Mucosa of rectum (tissue), 2 donors: ENCODE measurements around the gene PFKL.
"Not testable (repeated sequence)": the region's sequence is repeated elsewhere in the genome, so short reads cannot be mapped to it uniquely, and the experiment has no call there.

ENCODE experiments used
- H3K27ac ChIP-seq, 2 donors: one replicate each; pipeline ENCODE4 v1.7.0; 2013; ENCODE audit warnings: inconsistent platforms in 2 of 2, low read depth in 2 of 2, low read length in 2 of 2
- H3K27me3 ChIP-seq, 2 donors: one replicate each; pipeline ENCODE4 v1.7.0; 2013; ENCODE audit warnings: low read length in 2 of 2; ENCODE audit not compliant: control insufficient read depth in 2 of 2, insufficient read depth in 2 of 2
- H3K36me3 ChIP-seq, 2 donors: one replicate each; pipeline ENCODE4 v1.7.0; 2013; ENCODE audit warnings: low read length in 2 of 2; ENCODE audit not compliant: control insufficient read depth in 2 of 2, insufficient read depth in 2 of 2
- H3K4me1 ChIP-seq, 2 donors: one replicate each; pipeline ENCODE4 v1.7.0; 2013; ENCODE audit warnings: low read length in 2 of 2, mild to moderate bottlenecking in 1 of 2; ENCODE audit not compliant: control insufficient read depth in 2 of 2, insufficient read depth in 2 of 2
- H3K4me3 ChIP-seq, 2 donors: one replicate each; pipeline ENCODE4 v1.7.0; 2013; ENCODE audit warnings: low read length in 2 of 2
- H3K9ac ChIP-seq, 2 donors: one replicate each; pipeline ENCODE4 v1.7.0; 2013; ENCODE audit warnings: low read length in 2 of 2, low read depth in 1 of 2, mild to moderate bottlenecking in 1 of 2
- H3K9me3 ChIP-seq, 2 donors: one replicate each; pipeline ENCODE4 v1.7.0; 2013; ENCODE audit warnings: low read length in 2 of 2; ENCODE audit not compliant: control insufficient read depth in 2 of 2
- donor health status: healthy.
- donor health status: Normal muscosa, but diverticular disease.

Gene PFKL

GRCh38 chr21:44279354-44280260 is 20.2 kb upstream of the PFKL start:
- H3K36me3 ChIP-seq, result no peaks in the 10 kb centered on the region
- no peak overlapping the region for H3K4me3 ChIP-seq
- no peak overlapping the region for H3K27ac ChIP-seq
- no peaks in the 10 kb centered on the region for H3K27me3 ChIP-seq
- H3K4me1 ChIP-seq, result no peaks in the 10 kb centered on the region
- H3K9me3 ChIP-seq, result no peaks in the 10 kb centered on the region
- H3K9ac ChIP-seq, result no peak overlapping the region

- H3K9ac ChIP-seq, result no peak overlapping the region
- H3K27ac ChIP-seq, result no peak overlapping the region
- H3K4me1 ChIP-seq, result no peaks in the 10 kb centered on the region
- no peak overlapping the region for H3K4me3 ChIP-seq
- H3K9me3 ChIP-seq, result no peaks in the 10 kb centered on the region
- H3K27me3 ChIP-seq, result no peaks in the 10 kb centered on the region
- no peaks in the 10 kb centered on the region for H3K36me3 ChIP-seq
Measured at GRCh38 chr21:44281801-44282200, 18.1 kb upstream of the PFKL start.

- Histone ChIP-seq H3K36me3 (no peaks in the 10 kb centered on the region), H3K27ac (no peak overlapping the region), H3K9me3 (no peaks in the 10 kb centered on the region), H3K9ac (no peak overlapping the region), H3K27me3 (no peaks in the 10 kb centered on the region), H3K4me1 (no peaks in the 10 kb centered on the region), H3K4me3 (no peak overlapping the region)
Measured at GRCh38 chr21:44282370-44282769, 17.5 kb upstream of the PFKL start.

- not testable (repeated sequence) for H3K27ac ChIP-seq, H3K36me3 ChIP-seq, H3K9me3 ChIP-seq
Measured at GRCh38 chr21:44283211-44283785, 16.6 kb upstream of the PFKL start.

GRCh38 chr21:44283948-44284347 is 15.9 kb upstream of the PFKL start:
- H3K9ac ChIP-seq, result no peak overlapping the region
- no peak overlapping the region for H3K4me3 ChIP-seq
- H3K9me3 ChIP-seq, result no peaks in the 10 kb centered on the region
- H3K27ac ChIP-seq, result no peak overlapping the region
- no peaks in the 10 kb centered on the region for H3K27me3 ChIP-seq
- no peaks in the 10 kb centered on the region for H3K36me3 ChIP-seq
- H3K4me1 ChIP-seq, result no peaks in the 10 kb centered on the region

More at GRCh38 chr21:44283211-44283785, 16.6 kb upstream of the PFKL start:
- not testable (repeated sequence) for H3K9ac ChIP-seq, H3K27me3 ChIP-seq, H3K4me3 ChIP-seq, H3K4me1 ChIP-seq

- Histone ChIP-seq H3K36me3 (no peaks in the 10 kb centered on the region), H3K27ac (no peak within 1 kb of the TSS), H3K27me3 (no peaks in the 10 kb centered on the region), H3K4me1 (no peaks in the 10 kb centered on the region), H3K9ac (no peak within 1 kb of the TSS), H3K4me3 (no peak within 1 kb of the TSS), H3K9me3 (no peaks in the 10 kb centered on the region)
Measured at GRCh38 chr21:44285138-44285992, 14.5 kb upstream of the PFKL start, which contains the start of gene AIRE. Gene AIRE, plus strand, starts transcription at chr21:44285876. Its CDS starts 131 bp downstream, at chr21:44286007.

- no peak overlapping the region for H3K4me3 ChIP-seq
- H3K27me3 ChIP-seq, result no peaks in the 10 kb centered on the region
- H3K9me3 ChIP-seq, result no peaks in the 10 kb centered on the region
- H3K36me3 ChIP-seq, result no peaks in the 10 kb centered on the region
- no peak overlapping the region for H3K27ac ChIP-seq
- no peak overlapping the region for H3K9ac ChIP-seq
- no peaks in the 10 kb centered on the region for H3K4me1 ChIP-seq
Measured at GRCh38 chr21:44286086-44286715, 13.7 kb upstream of the PFKL start.

- H3K36me3 ChIP-seq, result no peaks in the 10 kb centered on the region
- H3K4me3 ChIP-seq, result no peak overlapping the region
- H3K9me3 ChIP-seq, result no peaks in the 10 kb centered on the region
- no peaks in the 10 kb centered on the region for H3K27me3 ChIP-seq
- no peaks in the 10 kb centered on the region for H3K4me1 ChIP-seq
- no peak overlapping the region for H3K27ac ChIP-seq
- H3K9ac ChIP-seq, result no peak overlapping the region
Measured at GRCh38 chr21:44286716-44287632, 12.9 kb upstream of the PFKL start.
